Loucy (cell line): ENCODE measurements around the gene ZPBP2.

Experiments used
- EZH2phosphoT487 ChIP-seq: fragments of 200-600 bp; IDR thresholded peaks from 2 replicates; pipeline ENCODE4 v1.6.1; 2018; ENCODE audit warnings: antibody characterized with exemption, mild to moderate bottlenecking, moderate library complexity, borderline replicate concordance
- TF ChIP-seq, protein P1 (sequence below): fragments of 200-600 bp; sonication (generic); conservative IDR thresholded peaks from 2 replicates; pipeline ENCODE4 v1.5.1; 2014; ENCODE audit warnings: mild to moderate bottlenecking, antibody characterized with exemption, low read length

DNA sequence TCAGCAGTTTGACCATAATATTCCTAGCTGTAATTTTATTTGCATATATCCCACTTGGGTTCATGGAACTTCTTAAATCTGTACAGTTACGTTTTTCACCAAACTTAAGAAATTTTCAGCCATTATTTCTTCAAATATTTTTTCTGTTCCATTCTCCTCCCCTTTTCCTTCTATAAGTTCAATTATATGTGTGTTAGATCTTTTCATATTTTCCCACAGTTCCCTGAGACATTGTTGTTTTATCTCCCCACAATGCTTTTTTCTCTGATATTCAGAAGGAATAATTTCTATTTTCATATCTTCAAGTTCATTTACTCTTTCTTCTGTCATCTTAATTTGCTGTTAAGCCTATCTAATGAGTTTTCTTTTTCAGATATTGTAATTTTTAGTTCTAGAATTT, 29.9 kb upstream of the ZPBP2 start:
- TF ChIP-seq, protein P1, sequence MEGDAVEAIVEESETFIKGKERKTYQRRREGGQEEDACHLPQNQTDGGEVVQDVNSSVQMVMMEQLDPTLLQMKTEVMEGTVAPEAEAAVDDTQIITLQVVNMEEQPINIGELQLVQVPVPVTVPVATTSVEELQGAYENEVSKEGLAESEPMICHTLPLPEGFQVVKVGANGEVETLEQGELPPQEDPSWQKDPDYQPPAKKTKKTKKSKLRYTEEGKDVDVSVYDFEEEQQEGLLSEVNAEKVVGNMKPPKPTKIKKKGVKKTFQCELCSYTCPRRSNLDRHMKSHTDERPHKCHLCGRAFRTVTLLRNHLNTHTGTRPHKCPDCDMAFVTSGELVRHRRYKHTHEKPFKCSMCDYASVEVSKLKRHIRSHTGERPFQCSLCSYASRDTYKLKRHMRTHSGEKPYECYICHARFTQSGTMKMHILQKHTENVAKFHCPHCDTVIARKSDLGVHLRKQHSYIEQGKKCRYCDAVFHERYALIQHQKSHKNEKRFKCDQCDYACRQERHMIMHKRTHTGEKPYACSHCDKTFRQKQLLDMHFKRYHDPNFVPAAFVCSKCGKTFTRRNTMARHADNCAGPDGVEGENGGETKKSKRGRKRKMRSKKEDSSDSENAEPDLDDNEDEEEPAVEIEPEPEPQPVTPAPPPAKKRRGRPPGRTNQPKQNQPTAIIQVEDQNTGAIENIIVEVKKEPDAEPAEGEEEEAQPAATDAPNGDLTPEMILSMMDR = no peak
- TF ChIP-seq EZH2phosphoT487 = no peak
